HG02970 (cell line): Measurements from ENCODE around the gene CA11.

Experiments used
- ATAC-seq: cut with Tn5 transposase; IDR thresholded peaks from one replicate; pipeline ENCODE4 v1.9.1; 2021; ENCODE audit warnings: mild to moderate bottlenecking, moderate library complexity, moderate number of reproducible peaks; ENCODE audit not compliant: unreplicated experiment, low FRiP score

Gene CA11

GRCh38 chr19:48631225-48631624, 14.8 kb downstream of the CA11 start:
- no peak for ATAC-seq

- ATAC-seq: no peak
Measured at GRCh38 chr19:48630296-48631063, 15.5 kb downstream of the CA11 start.

- no peak for ATAC-seq
Measured at GRCh38 chr19:48629599-48630295, 16.2 kb downstream of the CA11 start.

GRCh38 chr19:48629297-48629598, 16.7 kb downstream of the CA11 start:
- ATAC-seq: no peak

- no peak for ATAC-seq
Measured at GRCh38 chr19:48628486-48629296, 17.3 kb downstream of the CA11 start.

GRCh38 chr19:48627865-48628314, 18.1 kb downstream of the CA11 start:
- no peak for ATAC-seq

GRCh38 chr19:48627201-48627864, 18.7 kb downstream of the CA11 start:
- no peak for ATAC-seq

- ATAC-seq: no peak
Measured at GRCh38 chr19:48625891-48626327, 20.1 kb downstream of the CA11 start.

- no peak for ATAC-seq
Measured at GRCh38 chr19:48624791-48625723, 20.9 kb downstream of the CA11 start.

GRCh38 chr19:48624067-48624594, 21.9 kb downstream of the CA11 start:
- peak; percentile 59 for ATAC-seq

- no peak for ATAC-seq
Measured at GRCh38 chr19:48623556-48624066, 22.4 kb downstream of the CA11 start.

- ATAC-seq: no peak
Measured at GRCh38 chr19:48619692-48620585, 26.0 kb downstream of the CA11 start.

GRCh38 chr19:48618916-48619691, 26.9 kb downstream of the CA11 start, which contains the start of the genes RPL18 and SPHK2:
RPL18 (minus strand) TSS chr19:48619178; CDS start chr19:48619143, 35 bp downstream.
SPHK2 (plus strand) TSS chr19:48619506; CDS start chr19:48620515, 1,009 bp downstream.
- peak; percentile 92 for ATAC-seq

- ATAC-seq: no peak
Measured at GRCh38 chr19:48618278-48618915, 27.6 kb downstream of the CA11 start.

GRCh38 chr19:48617146-48617937, 28.6 kb downstream of the CA11 start:
- ATAC-seq: no peak
